Measurements from ENCODE around the gene S100A3. TPM values are rescaled to one million over a fixed set of nuclear protein-coding genes. Genes with fewer than 3 reads are reported as not detected.

The S100A3 gene
- total RNA-seq, 1 donor from 2014 or later = not detected

DNA sequence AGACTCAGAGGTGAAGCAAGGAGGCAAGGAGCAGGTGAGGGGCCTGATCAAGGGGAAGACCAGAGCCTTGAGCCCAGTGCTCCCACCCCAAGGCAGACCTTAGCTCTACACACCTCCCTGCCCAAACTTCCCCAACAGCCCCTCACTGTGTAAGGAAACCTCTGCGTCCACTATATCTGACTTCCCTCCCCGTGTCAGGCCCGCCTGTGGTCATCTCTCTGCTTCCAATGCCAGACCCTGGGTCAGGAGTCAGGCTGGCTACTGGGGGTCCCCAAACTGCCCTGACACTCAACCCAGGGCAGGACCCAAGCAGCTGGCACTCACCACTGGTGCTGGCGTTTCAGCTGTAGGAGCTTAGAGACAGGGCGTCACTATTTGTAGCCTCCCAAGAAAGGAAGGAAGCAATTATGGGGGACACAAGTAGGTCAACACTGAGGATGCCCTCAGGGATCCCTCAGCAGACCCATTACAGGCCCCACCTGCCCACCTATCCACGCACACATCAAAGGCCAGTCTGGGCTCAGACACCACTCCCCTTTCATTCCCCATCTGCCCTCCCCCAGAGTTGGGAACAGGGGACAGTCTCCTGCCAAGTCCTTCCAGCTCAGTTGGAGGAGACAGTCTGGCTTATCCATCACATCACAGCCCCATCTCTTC is 811 bp upstream of the S100A3 start:
- no peak for TF ChIP-seq CTCF (conservative IDR thresholded peaks at IDR 0.05)
- DNase-seq (ENCODE audit: low read depth, low spot score) = no peak
- Mint-ChIP-seq H3K9me3 (no peaks in the 10 kb centered on the region), H3K27ac (ENCODE audit: unreplicated experiment) (peak overlapping the region; percentile 50), H3K4me1 (peaks cover 55% of the 10 kb centered on the region), H3K27me3 (ENCODE audit: low read depth) (no peaks in the 10 kb centered on the region), H3K36me3 (ENCODE audit: low read depth) (no peaks in the 10 kb centered on the region), H3K4me3 (no peak overlapping the region)

- no peak for DNase-seq (ENCODE audit: low read depth, low spot score)
- Mint-ChIP-seq H3K27ac (ENCODE audit: unreplicated experiment) (no peak overlapping the region), H3K27me3 (ENCODE audit: low read depth) (no peaks in the 10 kb centered on the region), H3K9me3 (no peaks in the 10 kb centered on the region), H3K36me3 (ENCODE audit: low read depth) (no peaks in the 10 kb centered on the region), H3K4me1 (peaks cover 65% of the 10 kb centered on the region), H3K4me3 (no peak overlapping the region)
- no peak for TF ChIP-seq CTCF (conservative IDR thresholded peaks at IDR 0.05)
Measured at GRCh38 chr1:153547560-153548551, 1.2 kb downstream of the S100A3 start.

- Mint-ChIP-seq H3K36me3 (ENCODE audit: low read depth) (no peaks in the 10 kb centered on the region), H3K4me3 (no peak overlapping the region), H3K27me3 (ENCODE audit: low read depth) (no peaks in the 10 kb centered on the region), H3K4me1 (peaks cover 61% of the 10 kb centered on the region), H3K27ac (ENCODE audit: unreplicated experiment) (peak overlapping the region; percentile 35), H3K9me3 (no peaks in the 10 kb centered on the region)
- TF ChIP-seq CTCF (conservative IDR thresholded peaks at IDR 0.05) = no peak
- no peak for DNase-seq (ENCODE audit: low read depth, low spot score)
Measured at GRCh38 chr1:153546796-153547559, 2.1 kb downstream of the S100A3 start.

DNA sequence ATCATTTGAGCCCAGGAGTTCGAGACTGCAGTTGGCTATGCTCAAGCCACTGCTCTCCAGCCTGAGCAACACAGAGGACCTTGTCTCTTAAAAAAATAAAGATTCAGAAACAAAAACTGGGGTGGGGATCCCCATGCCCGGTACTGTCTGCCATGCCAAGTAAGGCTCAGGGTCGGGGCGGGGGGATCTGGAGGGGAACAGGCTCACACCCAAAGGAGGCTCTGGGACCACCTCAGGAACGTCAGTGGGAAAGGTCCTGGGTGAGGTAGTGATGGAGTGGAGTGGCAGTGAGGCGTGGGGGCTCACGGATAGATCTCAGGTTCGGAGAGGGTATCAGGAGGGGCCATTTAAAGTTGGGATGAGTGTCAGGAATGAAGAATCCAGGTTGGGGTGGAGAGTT is 2.7 kb downstream of the S100A3 start:
- Mint-ChIP-seq H3K27me3 (ENCODE audit: low read depth) (no peaks in the 10 kb centered on the region), H3K27ac (ENCODE audit: unreplicated experiment) (peak overlapping the region; percentile 37), H3K36me3 (ENCODE audit: low read depth) (no peaks in the 10 kb centered on the region), H3K4me3 (no peak overlapping the region), H3K4me1 (peaks cover 59% of the 10 kb centered on the region), H3K9me3 (no peaks in the 10 kb centered on the region)
- no peak for TF ChIP-seq CTCF (conservative IDR thresholded peaks at IDR 0.05)
- no peak for DNase-seq (ENCODE audit: low read depth, low spot score)

Data from neural crest cell (in vitro differentiated cells).